HG02798 (cell line): ENCODE results near the gene MINDY3.
A peak's percentile ranks its signal among the peaks of the same experiment; 100 is the strongest.

ENCODE experiments used
- ATAC-seq: cut with Tn5 transposase; IDR thresholded peaks from one replicate; pipeline ENCODE4 v1.9.1; 2021; ENCODE audit warnings: mild to moderate bottlenecking; ENCODE audit not compliant: unreplicated experiment, poor library complexity

The MINDY3 gene

GRCh38 chr10:15813415-15813814 is 46.9 kb downstream of the MINDY3 start:
- ATAC-seq, result no peak

- no peak for ATAC-seq
Observed at GRCh38 chr10:15809450-15809849, 50.9 kb downstream of the MINDY3 start.

- no peak for ATAC-seq
Observed at GRCh38 chr10:15808204-15808797, 52.0 kb downstream of the MINDY3 start.

GRCh38 chr10:15805395-15806058 is 54.8 kb downstream of the MINDY3 start:
- no peak for ATAC-seq

- ATAC-seq, result no peak
Observed at GRCh38 chr10:15804109-15804508, 56.2 kb downstream of the MINDY3 start.

- ATAC-seq, result no peak
Observed at GRCh38 chr10:15802375-15802949, 57.8 kb downstream of the MINDY3 start.

- no peak for ATAC-seq
Observed at GRCh38 chr10:15801641-15802040, 58.7 kb downstream of the MINDY3 start.

GRCh38 chr10:15801147-15801546 is 59.2 kb downstream of the MINDY3 start:
- ATAC-seq, result no peak

- no peak for ATAC-seq
Observed at GRCh38 chr10:15797346-15797745, 63.0 kb downstream of the MINDY3 start.

GRCh38 chr10:15796762-15797161 is 63.5 kb downstream of the MINDY3 start:
- no peak for ATAC-seq

GRCh38 chr10:15796098-15796759 is 64.1 kb downstream of the MINDY3 start:
- no peak for ATAC-seq

GRCh38 chr10:15795036-15795792 is 65.1 kb downstream of the MINDY3 start:
- peak; percentile 65 for ATAC-seq

GRCh38 chr10:15794569-15794968 is 65.7 kb downstream of the MINDY3 start:
- peak; percentile 2 for ATAC-seq

- no peak for ATAC-seq
Observed at GRCh38 chr10:15793664-15794063, 66.6 kb downstream of the MINDY3 start.

- no peak for ATAC-seq
Observed at GRCh38 chr10:15792777-15793176, 67.5 kb downstream of the MINDY3 start.

- ATAC-seq, result no peak
Observed at GRCh38 chr10:15791816-15792524, 68.3 kb downstream of the MINDY3 start.

GRCh38 chr10:15789793-15790525 is 70.3 kb downstream of the MINDY3 start:
- no peak for ATAC-seq

- ATAC-seq, result peak; percentile 58
Observed at GRCh38 chr10:15787426-15787825, 72.9 kb downstream of the MINDY3 start.

GRCh38 chr10:15784662-15785300 is 75.5 kb downstream of the MINDY3 start:
- ATAC-seq, result no peak
